ENCODE results near the gene LRRC75A.

LRRC75A gene

GRCh38 chr17:16477666-16478065 is 14.3 kb downstream of the LRRC75A start:
- Histone ChIP-seq H3K27ac (replicated peaks) (no peak overlapping the region), H3K27me3 (ENCODE audit: insufficient read depth, poor library complexity, severe bottlenecking) (no peaks in the 10 kb centered on the region), H3K4me3 (replicated peaks; ENCODE audit: insufficient read depth, low read length) (no peak overlapping the region)
- TF ChIP-seq SPI1 (IDR thresholded peaks at IDR 0.05; ENCODE audit: borderline replicate concordance, low read depth) (no peak), CTCF (IDR thresholded peaks at IDR 0.05; ENCODE audit: insufficient read depth, low read length) (no peak), REST (IDR thresholded peaks at IDR 0.05; ENCODE audit: insufficient replicate concordance, low read depth) (no peak), POLR2AphosphoS5 (IDR thresholded peaks at IDR 0.05; ENCODE audit: low read depth) (no peak), GABPA (IDR thresholded peaks at IDR 0.05; ENCODE audit: low read depth) (no peak)
- no peak for DNase-seq (ENCODE audit: low read depth in 1 of 2, low spot score in 1 of 2)

- no peak for DNase-seq (ENCODE audit: low read depth in 1 of 2, low spot score in 1 of 2)
- Histone ChIP-seq H3K27ac (replicated peaks) (no peak overlapping the region), H3K4me3 (replicated peaks; ENCODE audit: insufficient read depth, low read length) (no peak overlapping the region), H3K27me3 (ENCODE audit: insufficient read depth, poor library complexity, severe bottlenecking) (no peaks in the 10 kb centered on the region)
- TF ChIP-seq POLR2AphosphoS5 (IDR thresholded peaks at IDR 0.05; ENCODE audit: low read depth) (no peak), SPI1 (IDR thresholded peaks at IDR 0.05; ENCODE audit: borderline replicate concordance, low read depth) (no peak), CTCF (IDR thresholded peaks at IDR 0.05; ENCODE audit: insufficient read depth, low read length) (no peak), GABPA (IDR thresholded peaks at IDR 0.05; ENCODE audit: low read depth) (no peak), REST (IDR thresholded peaks at IDR 0.05; ENCODE audit: insufficient replicate concordance, low read depth) (no peak)
Observed at GRCh38 chr17:16477255-16477654, 14.7 kb downstream of the LRRC75A start.

- DNase-seq (ENCODE audit: low read depth in 1 of 2, low spot score in 1 of 2), result no peak
- TF ChIP-seq GABPA (IDR thresholded peaks at IDR 0.05; ENCODE audit: low read depth) (no peak), CTCF (IDR thresholded peaks at IDR 0.05; ENCODE audit: insufficient read depth, low read length) (no peak), POLR2AphosphoS5 (IDR thresholded peaks at IDR 0.05; ENCODE audit: low read depth) (no peak)
- Histone ChIP-seq H3K4me3 (replicated peaks; ENCODE audit: insufficient read depth, low read length) (no peak overlapping the region), H3K27me3 (ENCODE audit: insufficient read depth, poor library complexity, severe bottlenecking) (no peaks in the 10 kb centered on the region), H3K27ac (replicated peaks) (no peak overlapping the region)
Observed at GRCh38 chr17:16475179-16475704, 16.8 kb downstream of the LRRC75A start.
